HepG2 (cell line): ENCODE measurements around the gene IL32. TPM values are rescaled to one million over a fixed set of nuclear protein-coding genes. Genes with fewer than 3 reads are reported as not detected.

Experiments
- BRF2 ChIP-seq: sonication (generic); formaldehyde crosslinking; IDR thresholded peaks from 2 replicates; pipeline ENCODE4 v1.8.1; 2022; ENCODE audit warnings: mild to moderate bottlenecking, missing genetic modification reagents
- CEBPZ ChIP-seq: IDR thresholded peaks from 2 replicates; pipeline ENCODE4 v1.6.1; 2012; ENCODE audit warnings: low read length, improper control_type of control experiment
- CHCHD3 ChIP-seq: sonication (generic); formaldehyde crosslinking; IDR thresholded peaks from 2 replicates; pipeline ENCODE4 v1.8.0; 2022; ENCODE audit warnings: mild to moderate bottlenecking, missing genetic modification reagents, moderate library complexity
- GPN1 ChIP-seq: sonication (generic); formaldehyde crosslinking; IDR thresholded peaks from 2 replicates; pipeline ENCODE4 v1.5.1; 2020; ENCODE audit warnings: missing genetic modification reagents, borderline replicate concordance
- MNT ChIP-seq: fragments of 450-650 bp; IDR thresholded peaks from 2 replicates; pipeline ENCODE4 v1.6.1; 2016
- NCOA5 ChIP-seq: sonication (generic); formaldehyde crosslinking; IDR thresholded peaks from 2 replicates; pipeline ENCODE4 v1.4.0; 2020; ENCODE audit warnings: missing genetic modification reagents
- PAF1 ChIP-seq: IDR thresholded peaks from 2 replicates; pipeline ENCODE4 v1.6.1; 2016; ENCODE audit warnings: missing genetic modification reagents, missing compliant biosample characterization
- POLR2A ChIP-seq, 2 experiments: IDR thresholded peaks; 2 replicates each; pipeline ENCODE4 v1.6.1; 2011; ENCODE audit warnings: low read depth in 2 of 2, low read length in 2 of 2, mild to moderate bottlenecking in 1 of 2, moderate library complexity in 1 of 2; ENCODE audit not compliant: insufficient read depth in 1 of 2
- SRSF9 ChIP-seq: fragments of 200-400 bp; formaldehyde crosslinking; IDR thresholded peaks from 2 replicates; pipeline ENCODE4 v1.6.1; 2018; ENCODE audit warnings: borderline replicate concordance, mild to moderate bottlenecking, low read depth, low read length; ENCODE audit not compliant: insufficient read depth, poor library complexity, severe bottlenecking
- TEAD3 ChIP-seq: optimal IDR thresholded peaks from 2 replicates; pipeline ENCODE3; 2016; ENCODE audit warnings: borderline replicate concordance
- ZBTB20 ChIP-seq: sonication (generic); formaldehyde crosslinking; IDR thresholded peaks from 2 replicates; pipeline ENCODE4 v1.8.1; 2023; ENCODE audit warnings: missing genetic modification reagents, low read depth, mild to moderate bottlenecking, borderline replicate concordance
- ZBTB46 ChIP-seq: sonication (generic); formaldehyde crosslinking; IDR thresholded peaks from 2 replicates; pipeline ENCODE4 v1.4.0; 2020; ENCODE audit warnings: mild to moderate bottlenecking, missing genetic modification reagents, borderline replicate concordance
- ZBTB8A ChIP-seq: sonication (generic); formaldehyde crosslinking; IDR thresholded peaks from 2 replicates; pipeline ENCODE4 v1.4.0; 2020; ENCODE audit warnings: mild to moderate bottlenecking, low read depth, missing genetic modification reagents, borderline replicate concordance
- ZFP62 ChIP-seq: sonication (generic); formaldehyde crosslinking; IDR thresholded peaks from 2 replicates; pipeline ENCODE4 v1.4.0; 2020; ENCODE audit warnings: missing genetic modification reagents
- ZNF180 ChIP-seq: sonication (generic); formaldehyde crosslinking; IDR thresholded peaks from 2 replicates; pipeline ENCODE4 v1.4.0; 2020; ENCODE audit warnings: low read depth, missing genetic modification reagents, borderline replicate concordance
- ZNF230 ChIP-seq: sonication (generic); formaldehyde crosslinking; IDR thresholded peaks from 2 replicates; pipeline ENCODE4 v1.4.0; 2020; ENCODE audit warnings: mild to moderate bottlenecking, missing genetic modification reagents
- ZNF263 ChIP-seq: sonication (generic); formaldehyde crosslinking; IDR thresholded peaks from 2 replicates; pipeline ENCODE4 v1.4.0; 2020; ENCODE audit warnings: missing genetic modification reagents
- ZNF484 ChIP-seq: sonication (generic); formaldehyde crosslinking; IDR thresholded peaks from 2 replicates; pipeline ENCODE4 v1.5.1; 2020; ENCODE audit warnings: mild to moderate bottlenecking, low read depth, missing genetic modification reagents, borderline replicate concordance
- ZNF562 ChIP-seq: sonication (generic); formaldehyde crosslinking; IDR thresholded peaks from 2 replicates; pipeline ENCODE4 v1.8.0; 2022; ENCODE audit warnings: missing genetic modification reagents, borderline replicate concordance
- ZNF607 ChIP-seq: sonication (generic); formaldehyde crosslinking; IDR thresholded peaks from 2 replicates; pipeline ENCODE4 v1.5.1; 2020; ENCODE audit warnings: missing genetic modification reagents, mild to moderate bottlenecking, borderline replicate concordance
- ZNF629 ChIP-seq: sonication (generic); formaldehyde crosslinking; conservative IDR thresholded peaks from 2 replicates; pipeline ENCODE4 v1.5.0; 2020; ENCODE audit warnings: missing genetic modification reagents
- ZNF879 ChIP-seq: sonication (generic); formaldehyde crosslinking; IDR thresholded peaks from 2 replicates; pipeline ENCODE4 v1.8.1; 2023; ENCODE audit warnings: missing genetic modification reagents
- ZSCAN29 ChIP-seq: sonication (generic); formaldehyde crosslinking; conservative IDR thresholded peaks from 2 replicates; pipeline ENCODE4 v1.4.0; 2020; ENCODE audit warnings: mild to moderate bottlenecking, missing genetic modification reagents
- polyA plus RNA-seq, 8 experiments: library from polyadenylated mRNA; depleted of rRNA in 3 of 8; stranded (reverse) in 7 of 8; unstranded in 1 of 8; fragments of >200 nt; fragmentation: Illumina TruSeq in 4 of 8; extraction: Trizol in 4 of 8; gene quantifications; 2 replicates each; pipeline versions ENCODE4 v1.2.1 to v1.2.3, GENCODE V29; 2011 to 2016; ENCODE audit warnings: low read depth in 4 of 8, missing spikeins in 1 of 8, mixed read lengths in 1 of 8; ENCODE audit not compliant: insufficient read depth in 1 of 8
- total RNA-seq, 5 experiments: library from RNA; depleted of rRNA; stranded (reverse); fragments of >200 nt; fragmentation: Illumina TruSeq; extraction: Trizol; gene quantifications; 2 replicates each; pipeline ENCODE4 v1.2.3, GENCODE V29; 2016; ENCODE audit warnings: low read depth in 1 of 5

IL32 gene
- total and polyA plus RNA-seq, 2 of the 13 experiments (the other 11 are each of a cell fraction or from before 2014, with no cell fraction given), result 115 to 165 TPM

- TF ChIP-seq ZNF180 (CRISPR knock-in tag) (no peak), PAF1 (CRISPR knock-in tag) (no peak), NCOA5 (CRISPR knock-in tag) (no peak), ZNF230 (CRISPR knock-in tag) (no peak), ZSCAN29 (CRISPR knock-in tag) (no peak), BRF2 (no peak), MNT (no peak), ZFP62 (CRISPR knock-in tag) (no peak), TEAD3 (peak; percentile 19), ZNF263 (CRISPR knock-in tag) (no peak), SRSF9 (no peak), ZBTB8A (CRISPR knock-in tag) (no peak; the same call in 1 of the 2 replicates), GPN1 (no peak), ZBTB20 (CRISPR knock-in tag) (0 out of 2 replicates have a peak, but pooled peaks have one; percentile 20), ZNF562 (CRISPR knock-in tag) (no peak), ZBTB46 (CRISPR knock-in tag) (no peak), CEBPZ (no peak), ZNF607 (CRISPR knock-in tag) (peak; percentile 69; the same call in 1 of the 2 replicates), CHCHD3 (CRISPR knock-in tag) (no peak), ZNF629 (no peak), ZNF484 (CRISPR knock-in tag) (no peak), POLR2A (IDR thresholded peaks at IDR 0.05; ENCODE audit: insufficient read depth in 1 of 2, low read depth in 2 of 2, low read length in 2 of 2) (peak; percentile 78 to 82), ZNF879 (CRISPR knock-in tag) (peak; percentile 40; the same call in 1 of the 2 replicates)
These were observed 40.9 kb downstream of the IL32 start (continued) for GRCh38 chr16:3106205-3106928.
